H54 (cell line): Measurements from ENCODE around the gene ATG13.
"Not testable (repeated sequence)": the region's sequence is repeated elsewhere in the genome, so short reads cannot be mapped to it uniquely, and the experiment has no call there.

Source experiments
- DNase-seq: peaks from one replicate; pipeline ENCODE4 v3.0.0; 2011; ENCODE audit warnings: low spot score, mixed read lengths; ENCODE audit not compliant: insufficient read length
- FAIRE-seq: peaks from 3 replicates; lab custom pipeline; 2011; peaks lifted over from hg19 to GRCh38; lab: Jason Lieb, UNC
- POLR2A ChIP-seq: IDR thresholded peaks from 2 replicates; pipeline ENCODE4 v1.6.1; 2011; ENCODE audit warnings: low read depth, mild to moderate bottlenecking, low read length

The ATG13 gene

DNA sequence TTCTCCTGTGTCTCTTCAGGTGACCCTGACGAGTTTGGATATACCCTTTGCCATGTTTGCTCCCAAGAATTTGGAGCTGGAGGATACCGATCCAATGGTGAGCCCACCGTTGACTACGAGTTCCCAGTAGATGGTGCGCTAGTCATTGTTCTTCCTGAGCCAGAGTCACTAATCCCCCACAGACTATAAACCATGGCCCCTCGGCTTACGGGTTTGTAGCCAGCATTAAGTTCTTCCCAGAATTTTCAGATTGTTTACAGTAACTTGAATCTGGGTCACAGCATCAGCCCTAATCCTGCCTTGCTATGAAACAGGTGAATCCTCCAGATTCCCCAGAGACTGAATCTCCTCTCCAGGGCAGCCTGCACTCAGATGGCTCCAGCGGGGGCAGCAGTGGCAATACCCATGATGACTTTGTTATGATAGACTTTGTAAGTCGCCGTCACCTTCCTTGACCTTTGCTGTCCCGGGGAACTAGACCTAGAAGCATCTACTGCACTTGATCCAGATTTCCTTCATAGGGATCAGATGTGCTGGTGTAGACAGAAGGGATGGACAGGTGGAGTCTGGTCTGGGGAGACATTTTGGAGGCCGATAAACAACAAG, 51.2 kb downstream of the ATG13 start:
- TF ChIP-seq POLR2A = no peak
- FAIRE-seq = no peak

DNA sequence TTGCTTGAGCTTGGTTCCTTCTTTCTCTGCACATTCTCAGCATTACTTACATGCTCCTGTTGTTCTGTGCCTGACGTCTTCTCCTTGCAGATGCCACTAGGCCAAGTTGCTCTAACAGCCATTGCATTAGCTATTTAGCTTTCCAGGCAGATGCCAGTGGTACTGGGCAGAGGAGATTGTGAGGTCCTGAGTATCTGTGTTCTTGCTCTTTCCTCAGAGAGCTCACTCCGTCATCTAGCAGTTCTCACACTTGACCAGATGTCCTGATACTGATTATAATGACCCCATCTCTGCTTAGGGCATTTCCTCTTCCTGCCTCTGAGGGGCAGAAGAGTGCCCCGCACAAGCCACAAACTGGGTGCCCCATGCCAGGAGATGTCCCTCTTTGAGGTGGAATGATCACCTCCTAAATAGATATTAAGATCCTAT, 52.4 kb downstream of the ATG13 start:
- no peak for TF ChIP-seq POLR2A
- DNase-seq (no peak), FAIRE-seq (no peak)

More for the DNA sequence above, 51.2 kb downstream of the ATG13 start:
- no peak for DNase-seq

- not testable (repeated sequence) for FAIRE-seq, DNase-seq
Observed at GRCh38 chr11:46670521-46670920, 53.2 kb downstream of the ATG13 start.

GRCh38 chr11:46671958-46672315, 54.6 kb downstream of the ATG13 start:
- DNase-seq (no peak), FAIRE-seq (no peak)
- no peak for TF ChIP-seq POLR2A

DNA sequence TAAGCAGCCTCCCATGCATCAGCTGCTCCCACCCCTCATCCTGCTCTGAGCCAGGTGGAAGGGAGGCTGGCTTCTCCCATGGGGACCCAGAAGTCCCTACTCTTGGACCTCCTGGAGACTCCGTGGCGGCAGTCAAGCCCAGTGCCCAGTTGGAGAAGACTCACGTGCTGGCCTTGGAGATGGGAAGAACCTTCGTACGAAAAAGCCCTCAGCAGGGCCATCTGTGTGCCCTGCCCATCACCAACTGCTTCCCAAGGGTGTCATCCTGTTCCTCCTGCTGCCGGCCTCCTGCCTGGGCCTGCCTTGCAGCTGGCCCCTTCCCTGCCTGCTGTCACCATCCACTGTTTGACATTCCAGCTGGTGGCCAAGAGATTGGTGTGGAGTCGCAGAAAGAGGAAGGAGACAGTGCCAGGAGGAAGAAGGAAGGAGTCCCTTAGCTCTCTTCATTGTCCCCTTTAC, 55.1 kb downstream of the ATG13 start:
- TF ChIP-seq POLR2A = no peak
- DNase-seq (no peak), FAIRE-seq (no peak)

- DNase-seq = no peak
- no peak for TF ChIP-seq POLR2A
- FAIRE-seq = no peak
Observed at GRCh38 chr11:46673713-46674462, 56.5 kb downstream of the ATG13 start.

DNA sequence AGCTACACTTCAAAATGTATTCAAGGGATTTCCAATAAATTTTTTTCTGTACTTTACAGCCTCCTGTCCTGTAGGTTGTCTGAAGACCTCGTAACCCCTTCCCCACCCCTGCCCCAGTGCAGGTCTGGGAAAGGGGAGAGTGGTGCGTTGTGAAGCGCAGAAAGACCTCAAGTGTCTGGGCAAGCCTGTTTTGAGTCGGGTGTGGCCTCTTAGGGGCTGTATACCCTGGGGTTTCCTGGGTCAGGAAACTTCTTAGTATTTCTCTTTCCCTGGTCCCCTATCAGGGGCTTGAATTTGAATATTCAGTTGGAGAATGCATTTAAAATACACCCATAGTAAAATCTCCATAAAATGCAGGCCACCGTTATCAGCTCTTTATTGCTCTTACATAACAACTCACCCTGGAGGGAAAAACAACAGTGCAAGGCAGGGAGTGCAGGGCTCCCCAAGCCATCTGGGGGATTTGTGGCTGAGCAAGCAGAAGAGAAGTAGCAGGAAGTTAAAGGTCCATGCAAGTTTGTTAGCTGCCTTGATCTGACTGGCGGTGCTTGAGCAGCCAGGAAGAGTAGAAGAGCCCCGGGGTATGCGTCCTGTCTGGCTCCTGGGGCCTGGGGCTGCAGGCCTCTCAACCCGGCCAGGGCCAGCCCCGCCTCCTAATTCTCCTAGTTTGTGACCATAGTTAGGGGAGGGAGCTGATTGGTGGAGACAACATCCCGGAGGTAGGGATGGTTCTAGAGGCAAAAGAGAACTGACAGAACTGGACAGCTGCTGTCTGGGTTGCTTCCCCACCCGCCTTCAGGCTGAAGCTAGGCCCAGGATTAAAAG, 57.3 kb downstream of the ATG13 start:
- FAIRE-seq = no peak
- no peak for DNase-seq
- no peak for TF ChIP-seq POLR2A

DNA sequence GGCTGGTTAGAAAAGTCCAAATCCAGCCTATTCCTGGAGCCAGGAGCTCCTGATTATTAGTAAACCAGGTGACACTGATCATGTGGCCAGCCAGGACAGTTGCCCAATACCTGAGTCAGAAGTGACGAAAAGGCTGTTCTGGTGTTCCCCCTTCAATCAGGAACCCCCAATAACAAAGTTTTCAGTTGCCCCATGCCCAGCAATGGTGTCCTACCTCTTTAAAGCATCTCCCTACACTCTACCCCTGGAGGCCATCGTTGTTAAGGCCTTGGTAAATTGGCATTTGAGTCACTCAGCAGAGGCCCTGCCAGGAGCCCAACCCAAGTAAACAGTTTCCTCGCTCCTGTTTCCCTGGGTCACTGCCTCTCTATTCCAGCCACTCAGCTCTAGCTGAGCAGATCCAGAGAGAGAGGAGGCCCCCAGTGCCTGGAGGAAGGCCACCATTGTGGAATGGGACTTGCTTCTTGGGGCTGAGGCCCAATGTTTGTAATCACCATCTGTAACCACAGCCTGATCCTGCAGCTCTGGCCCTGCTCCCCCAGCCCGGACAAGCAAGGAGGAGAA, 58.0 kb downstream of the ATG13 start:
- DNase-seq = peak; percentile 76
- TF ChIP-seq POLR2A = no peak
- FAIRE-seq = no peak

- no peak for DNase-seq
- TF ChIP-seq POLR2A = no peak
- FAIRE-seq = no peak
Observed at GRCh38 chr11:46675949-46676348, 58.6 kb downstream of the ATG13 start.

DNA sequence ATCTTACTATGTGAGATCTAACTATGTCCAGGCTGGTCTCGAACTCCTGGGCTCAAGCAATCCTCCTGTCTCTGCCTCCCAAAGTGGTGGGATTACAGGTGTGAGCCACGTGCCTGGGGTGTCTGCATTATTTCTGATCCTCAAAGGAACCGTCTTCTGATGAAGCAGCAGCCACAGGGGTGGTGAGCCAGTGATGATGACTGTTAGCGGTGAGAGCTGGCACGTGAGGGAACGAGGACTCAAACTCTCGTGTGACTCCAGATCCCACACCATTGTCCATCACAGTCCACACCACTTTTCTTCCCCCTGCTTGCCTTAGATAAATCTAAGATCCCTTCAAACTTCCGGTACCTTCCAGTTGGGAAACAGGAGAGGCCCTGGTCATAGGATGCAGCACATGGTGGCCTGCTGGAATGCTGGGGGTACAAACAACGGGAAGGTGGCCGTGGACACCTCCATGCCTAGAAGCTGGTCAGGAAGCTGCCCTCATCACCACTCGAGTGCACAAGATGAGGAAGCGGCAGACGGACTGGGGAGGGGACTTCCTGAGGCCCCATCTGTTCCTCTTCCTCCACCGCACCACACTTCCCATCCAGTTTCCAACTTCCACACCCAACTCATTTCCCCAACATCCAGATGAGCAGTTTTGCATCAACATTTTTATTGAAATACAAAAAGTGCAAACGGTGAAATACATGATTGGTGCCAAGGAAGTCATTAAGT, 59.2 kb downstream of the ATG13 start:
- FAIRE-seq (no peak), DNase-seq (no peak)
- no peak for TF ChIP-seq POLR2A

DNA sequence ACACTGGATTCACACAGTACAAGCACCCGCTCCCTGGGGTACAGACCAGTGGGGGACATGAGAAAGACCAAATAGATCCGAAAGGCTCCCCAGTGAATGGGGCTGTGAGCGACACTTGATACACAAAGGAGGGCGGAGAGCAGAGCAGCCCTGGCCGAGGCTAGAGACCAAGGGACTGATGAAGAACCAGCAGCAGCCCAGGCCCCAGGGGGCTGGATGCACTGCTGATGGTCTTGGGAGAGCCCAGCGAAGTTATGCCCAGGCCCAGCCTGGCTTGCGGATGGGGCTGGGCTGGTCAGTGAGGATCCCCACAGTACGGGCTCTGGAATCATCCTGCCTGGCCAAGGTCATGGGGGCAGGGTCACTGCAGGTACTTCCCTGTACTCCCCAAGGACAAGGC, 59.8 kb downstream of the ATG13 start:
- DNase-seq (no peak), FAIRE-seq (no peak)
- TF ChIP-seq POLR2A = no peak

- DNase-seq (no peak), FAIRE-seq (no peak)
- TF ChIP-seq POLR2A = no peak
Observed at GRCh38 chr11:46677991-46678740, 60.8 kb downstream of the ATG13 start.

- FAIRE-seq (no peak), DNase-seq (no peak)
- no peak for TF ChIP-seq POLR2A
Observed at GRCh38 chr11:46678741-46679130, 61.4 kb downstream of the ATG13 start.
